NOMO-1 treated with DMSO at 0.1 percent for 48 hours (cell line): ENCODE measurements around the gene TNRC18.

Experiments
- DNase-seq: peaks from one replicate; lab custom pipeline; 2025; ENCODE audit not compliant: unreplicated experiment; lab: John Stamatoyannopoulos, UW

Gene TNRC18

DNA sequence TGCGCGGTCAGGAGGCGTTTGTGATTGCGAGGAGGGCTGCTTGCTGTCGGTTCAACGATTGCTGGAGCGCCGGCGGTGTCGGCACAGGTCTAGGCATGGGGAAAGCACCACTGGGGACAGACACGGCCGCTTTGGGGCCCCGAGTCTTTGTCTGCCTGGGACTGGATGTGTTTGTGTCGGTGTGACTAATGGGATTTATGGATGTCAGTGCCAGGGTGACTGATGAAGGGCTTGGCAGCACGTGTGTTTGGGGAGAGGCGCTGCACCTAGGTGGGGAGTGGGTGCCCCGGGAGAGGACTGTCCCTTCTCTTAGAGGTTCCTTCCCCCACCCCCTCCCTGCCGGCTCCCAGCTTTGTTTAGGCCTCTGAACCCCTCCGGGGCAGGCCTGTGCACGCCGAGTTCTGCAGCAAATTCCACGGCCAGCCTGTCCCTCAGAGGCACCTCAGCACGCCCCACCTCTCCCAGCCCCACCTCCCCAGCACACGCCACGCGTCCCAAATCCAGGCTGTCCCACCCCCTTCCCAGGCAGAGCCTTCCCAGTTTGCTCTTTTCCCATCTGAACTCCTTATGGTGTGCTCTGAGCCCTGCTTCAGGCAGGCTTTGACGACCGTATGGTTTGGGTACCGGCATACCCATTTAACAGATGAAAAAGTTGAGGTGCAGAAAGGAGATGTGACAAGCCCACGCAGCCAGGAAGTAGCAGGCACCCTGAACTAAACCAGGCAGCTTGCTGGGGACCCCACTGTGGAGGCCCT, 6.4 kb upstream of the TNRC18 start:
- peak; percentile 73 for DNase-seq

DNA sequence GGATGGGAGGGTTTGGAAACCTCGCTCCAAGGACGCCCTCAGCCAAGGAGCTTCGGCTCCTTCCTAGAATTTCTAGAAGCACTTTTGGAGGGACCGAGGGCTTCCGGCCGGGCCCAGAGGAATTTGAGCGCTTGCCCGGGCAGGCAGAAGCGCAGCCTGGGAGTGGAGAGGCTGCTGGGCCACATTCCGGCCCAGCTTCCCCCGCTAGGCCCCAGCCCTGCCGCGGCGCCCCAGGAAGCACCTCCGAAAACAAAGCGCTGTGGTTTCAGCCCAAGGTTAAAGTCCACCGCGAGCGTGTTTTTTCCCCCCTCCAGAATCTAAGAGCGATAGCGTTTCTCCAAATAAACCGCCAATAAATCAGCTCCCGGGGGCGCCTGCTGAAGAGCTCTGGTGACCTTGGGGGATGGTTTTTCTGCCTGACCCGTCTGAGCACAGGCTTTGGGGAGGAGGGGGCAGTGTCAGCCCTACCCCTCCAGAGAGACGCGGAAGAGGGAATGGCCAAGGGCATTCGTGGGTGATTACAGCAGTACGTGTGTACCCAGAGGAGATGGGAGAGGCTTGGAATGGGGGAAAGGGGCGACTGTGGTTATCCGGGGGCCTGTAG, 5.7 kb upstream of the TNRC18 start:
- DNase-seq = peak; percentile 83

DNA sequence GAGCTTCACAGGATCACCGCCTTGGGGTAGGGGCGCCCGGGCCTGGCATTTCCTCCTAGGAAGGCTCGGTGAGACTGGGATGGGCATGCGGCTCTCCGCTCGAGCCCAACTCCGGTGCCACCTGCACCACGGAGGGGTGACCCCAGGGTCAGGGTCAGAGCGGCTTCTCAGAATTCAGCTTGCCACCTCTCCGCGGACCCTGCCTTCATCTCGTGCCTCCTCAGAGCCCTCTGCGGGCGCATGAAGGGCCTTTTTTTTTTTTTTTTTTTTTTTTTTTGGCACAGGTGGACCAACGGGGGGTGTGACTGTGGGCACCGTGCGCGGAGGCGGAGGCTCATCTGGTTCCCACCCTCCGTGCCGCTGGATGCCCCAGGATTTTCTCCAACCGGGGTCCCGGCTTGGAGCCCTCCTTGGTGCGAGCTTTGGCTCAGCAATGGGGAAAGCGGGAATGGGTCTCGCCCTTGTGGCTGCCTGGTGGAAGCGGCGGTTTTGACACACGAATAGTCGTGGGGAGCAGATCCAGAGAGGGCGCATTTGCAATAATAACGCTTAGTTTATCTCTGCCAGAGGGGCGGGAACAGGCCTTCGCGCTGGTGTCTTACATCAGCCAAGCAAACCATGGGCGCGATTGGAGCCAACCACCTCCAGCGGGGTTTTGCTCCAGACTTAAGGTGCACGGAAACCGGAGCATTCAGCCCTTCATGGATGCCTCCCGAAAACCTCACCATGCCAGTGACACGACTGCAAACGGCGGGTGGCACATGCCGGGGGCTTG, 5.0 kb upstream of the TNRC18 start:
- DNase-seq = peak; percentile 80

DNA sequence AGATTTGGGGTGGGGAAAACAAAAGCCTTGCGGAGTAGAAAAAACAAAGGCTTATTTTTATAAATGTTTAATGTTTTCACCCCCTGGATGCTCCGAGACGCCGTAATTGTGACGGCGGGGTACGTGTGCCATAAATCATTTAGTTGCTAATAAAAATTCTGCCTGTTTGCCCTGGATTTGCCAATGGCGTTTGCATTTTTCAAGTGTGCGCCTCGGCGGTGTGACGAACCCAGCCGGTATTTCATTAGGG, 2.5 kb upstream of the TNRC18 start:
- peak; percentile 33 for DNase-seq

DNA sequence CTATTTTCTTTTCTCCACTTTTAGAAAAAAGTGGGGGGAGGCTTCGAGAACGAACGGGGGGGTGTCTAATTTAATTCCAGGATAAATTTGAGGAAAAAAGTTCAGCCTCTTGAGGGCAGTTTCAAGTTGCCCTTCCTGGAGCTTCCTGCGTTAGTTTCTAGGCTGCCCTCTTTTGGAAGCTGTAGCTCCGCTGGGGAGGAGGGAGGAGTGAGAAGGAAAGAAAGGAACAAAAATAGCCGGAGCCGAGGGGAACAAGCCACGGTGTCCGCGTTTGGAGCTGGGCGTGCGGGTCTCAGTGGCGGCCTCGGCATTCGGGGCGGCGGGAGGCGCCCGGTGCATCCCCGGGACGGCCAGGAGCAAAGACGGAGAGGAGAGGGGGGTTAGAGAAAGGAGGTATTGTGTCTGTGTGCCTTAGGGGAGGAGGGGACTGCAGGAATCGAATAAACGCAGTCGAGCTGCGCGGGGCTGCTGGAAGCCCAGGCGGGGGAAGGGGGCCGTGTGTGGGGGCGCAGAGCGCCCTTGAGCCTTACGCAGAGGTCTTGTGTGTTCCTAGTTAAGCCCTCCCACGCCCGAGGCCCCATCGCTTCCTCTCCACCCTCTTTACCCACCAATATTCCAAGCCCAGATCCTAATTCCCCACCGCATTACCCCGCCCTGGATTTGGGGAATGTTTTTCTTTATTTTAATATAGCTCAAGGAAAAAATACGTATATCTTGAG, 2.0 kb upstream of the TNRC18 start:
- DNase-seq = peak; percentile 56

DNA sequence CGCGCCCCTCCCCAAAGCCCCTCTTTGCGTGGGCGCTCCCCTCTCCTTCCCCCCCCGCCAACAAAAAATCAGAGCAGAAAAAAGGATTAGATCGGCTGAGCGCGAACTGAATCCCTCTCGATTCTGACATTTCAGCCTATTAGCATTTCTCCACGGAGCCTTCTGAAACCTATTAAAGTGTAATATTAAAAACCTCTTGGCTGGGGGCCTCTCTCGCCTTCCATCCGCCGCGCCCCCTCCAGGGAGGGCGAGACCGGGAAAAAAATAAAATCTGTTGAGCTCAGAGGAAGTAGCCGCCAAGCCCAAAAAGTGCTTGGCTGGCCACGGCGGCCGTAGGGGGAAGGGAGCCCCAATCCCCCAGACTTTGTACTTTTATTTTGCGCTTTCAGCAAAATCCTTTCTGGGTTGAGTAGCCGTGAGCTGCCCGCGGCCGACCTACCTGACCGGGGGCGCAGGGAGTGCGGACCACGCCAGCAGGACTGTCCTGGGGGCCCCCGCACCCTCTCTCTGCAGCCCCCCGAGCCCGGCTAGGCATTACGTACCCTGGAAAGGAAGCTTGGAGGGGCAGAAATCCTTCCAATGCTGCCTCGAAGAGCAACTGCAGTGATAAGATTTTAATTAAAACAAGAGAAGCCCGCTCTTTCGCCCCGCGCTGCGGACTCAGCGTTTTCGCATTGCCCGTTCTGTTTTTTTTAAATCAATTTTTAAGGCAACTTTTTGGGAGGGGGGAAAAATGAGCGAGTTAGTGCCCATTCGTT, 1.3 kb upstream of the TNRC18 start:
- peak; percentile 56 for DNase-seq

DNA sequence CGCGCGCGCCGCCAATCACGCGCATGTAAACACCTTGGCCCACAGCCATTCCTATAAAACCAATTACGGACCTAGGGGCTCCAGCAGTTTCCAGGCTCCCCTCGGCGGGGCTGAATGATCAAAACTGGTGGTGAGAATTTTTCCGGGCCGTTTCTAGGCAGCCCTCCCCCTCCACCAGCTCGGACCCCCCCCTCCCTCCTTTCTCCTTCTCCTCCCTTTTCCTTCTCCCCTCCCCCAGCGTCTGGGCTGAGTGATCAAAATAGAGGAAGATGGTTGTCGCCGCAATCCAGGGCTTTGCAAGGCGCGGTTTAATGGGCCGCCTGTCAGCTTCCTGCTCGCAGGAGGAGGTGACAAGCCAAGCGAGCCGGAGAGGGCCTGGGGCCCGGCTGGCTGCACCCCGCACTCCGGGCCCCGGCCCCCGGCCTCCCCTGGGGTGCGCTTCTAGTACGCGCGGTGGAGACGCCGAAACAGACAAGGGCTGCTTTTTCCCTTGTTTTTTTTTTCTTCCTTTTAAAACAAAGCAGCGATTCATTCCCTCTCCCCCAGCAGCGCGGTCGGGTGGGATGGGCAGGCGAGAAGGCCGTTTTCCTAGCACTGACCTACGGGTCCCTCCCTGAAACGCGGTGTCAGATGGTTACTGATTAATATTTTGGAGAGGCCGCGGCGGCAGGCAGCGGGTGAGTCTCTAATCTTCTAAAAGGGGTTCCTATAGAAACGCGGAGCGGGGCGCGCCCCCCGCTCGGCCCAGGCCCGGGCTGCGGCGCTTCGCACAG, 528 bp upstream of the TNRC18 start:
- peak; percentile 98 for DNase-seq

DNA sequence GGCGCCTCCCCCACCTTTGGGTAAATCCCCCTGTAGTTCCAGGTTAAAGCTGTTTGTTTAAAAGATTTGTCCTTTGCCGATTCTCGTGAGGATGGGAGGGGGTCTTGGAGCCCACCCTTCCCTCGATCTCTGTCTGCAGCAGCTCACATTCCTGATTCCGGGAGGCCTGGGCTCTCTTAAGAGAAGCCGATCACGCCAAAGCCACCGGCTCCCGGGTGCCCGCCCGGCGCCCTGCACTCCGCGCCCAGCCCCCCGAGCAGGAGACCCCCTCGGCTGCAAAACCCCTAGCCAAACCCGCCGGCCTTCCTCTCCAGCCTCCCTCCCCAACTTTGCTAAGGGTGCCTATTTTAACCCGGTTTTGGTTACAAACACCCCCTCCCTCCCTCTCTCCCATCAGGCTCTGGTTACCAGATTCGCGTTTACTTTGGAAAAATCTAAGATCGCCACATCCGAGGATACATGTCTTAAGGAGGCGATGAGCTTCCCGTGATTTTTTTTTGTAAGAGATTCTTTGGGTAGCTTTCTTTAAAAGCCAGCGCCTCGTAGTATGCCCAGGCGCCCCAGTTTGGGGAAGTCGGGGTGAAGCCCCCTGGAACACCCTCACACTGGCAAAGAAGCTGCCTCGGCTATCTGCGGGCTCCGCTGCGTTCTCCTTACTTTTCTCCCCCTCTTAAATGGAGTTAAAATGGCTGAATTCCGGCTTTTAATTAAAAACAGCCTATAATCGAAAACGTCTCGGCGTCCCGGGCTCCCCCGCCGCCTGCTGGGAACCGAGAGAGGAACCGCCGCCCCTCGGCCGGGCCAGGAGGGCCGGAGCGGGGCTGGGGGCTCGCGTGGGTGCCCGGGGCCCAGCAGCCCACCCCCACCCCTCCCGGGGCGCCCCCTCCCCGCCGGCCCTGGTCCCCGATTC, 983 bp downstream of the TNRC18 start:
- peak; percentile 24 for DNase-seq

DNA sequence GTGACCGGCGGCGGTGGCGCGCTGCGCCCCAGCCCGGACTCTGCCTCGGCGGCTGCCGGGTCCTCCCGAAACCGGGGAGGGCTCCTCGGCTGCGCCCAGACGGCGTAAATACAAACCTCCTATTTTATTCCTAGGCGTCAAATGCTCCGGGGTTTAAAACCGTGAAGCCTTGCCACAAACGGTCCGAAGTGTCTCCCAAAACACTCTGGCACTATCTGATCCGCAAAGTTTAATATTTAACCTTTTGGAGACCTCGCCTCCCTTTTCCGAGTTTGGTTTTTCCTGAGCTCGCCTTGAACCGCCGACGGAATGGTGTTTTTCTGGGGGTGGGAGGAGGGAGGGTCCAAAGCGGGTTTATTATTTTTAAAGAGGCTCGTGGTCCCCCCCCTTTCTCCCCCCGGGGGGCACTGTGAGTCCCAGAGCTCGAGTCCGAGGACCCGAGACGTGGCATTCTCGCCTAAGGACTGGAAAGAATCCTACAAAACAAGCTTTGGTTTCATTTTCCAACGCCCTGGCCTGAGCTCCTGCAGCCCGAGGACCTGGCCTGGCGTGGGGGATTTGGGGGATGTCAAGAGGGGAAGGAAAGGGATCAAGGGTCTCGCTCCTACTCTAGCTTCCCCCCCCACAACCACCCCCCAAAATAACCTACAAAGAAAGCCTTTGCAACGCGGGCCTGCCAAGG, 1.8 kb downstream of the TNRC18 start:
- no peak for DNase-seq

DNA sequence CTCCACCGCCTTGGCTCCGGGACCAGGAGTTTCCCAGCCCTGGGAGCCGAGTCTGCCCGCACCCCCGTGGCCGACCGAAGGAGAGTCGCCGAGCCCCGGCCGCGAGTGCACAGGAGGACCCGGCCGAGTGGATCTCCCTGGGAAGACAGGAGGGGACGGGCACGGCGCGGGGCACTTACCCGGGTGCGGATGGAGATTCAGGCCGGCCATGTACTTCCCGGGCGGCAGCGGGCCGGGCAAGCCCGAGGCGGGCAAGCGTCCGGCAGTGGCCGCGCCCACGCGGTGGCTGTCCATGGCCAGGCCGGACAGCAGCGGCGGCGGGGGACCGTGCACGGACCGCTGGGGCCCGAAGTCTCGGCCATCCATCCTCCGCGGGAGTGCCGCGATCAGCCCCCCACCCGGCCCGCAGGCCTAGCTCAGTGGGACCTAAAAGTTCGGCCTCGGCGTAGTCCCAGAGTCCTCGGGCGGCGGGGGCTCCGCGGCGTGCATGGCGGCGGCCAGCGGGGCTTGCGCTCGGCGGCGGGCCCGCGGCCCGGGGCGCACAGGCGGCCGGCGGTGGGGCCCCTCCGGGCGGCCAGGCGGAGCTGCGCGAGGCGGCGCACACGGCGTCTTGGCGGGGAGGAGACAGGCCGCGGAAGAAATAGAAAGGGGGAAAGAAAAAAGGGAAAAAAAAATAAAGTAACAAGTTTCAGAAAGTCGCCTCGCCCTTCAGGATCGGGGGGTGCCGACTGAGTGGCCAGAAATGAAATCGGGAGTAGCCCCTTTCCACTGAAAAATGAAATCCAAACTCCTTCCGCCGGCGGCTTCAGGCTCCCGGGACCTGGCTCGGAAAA, 2.5 kb downstream of the TNRC18 start:
- DNase-seq = peak; percentile 14

DNA sequence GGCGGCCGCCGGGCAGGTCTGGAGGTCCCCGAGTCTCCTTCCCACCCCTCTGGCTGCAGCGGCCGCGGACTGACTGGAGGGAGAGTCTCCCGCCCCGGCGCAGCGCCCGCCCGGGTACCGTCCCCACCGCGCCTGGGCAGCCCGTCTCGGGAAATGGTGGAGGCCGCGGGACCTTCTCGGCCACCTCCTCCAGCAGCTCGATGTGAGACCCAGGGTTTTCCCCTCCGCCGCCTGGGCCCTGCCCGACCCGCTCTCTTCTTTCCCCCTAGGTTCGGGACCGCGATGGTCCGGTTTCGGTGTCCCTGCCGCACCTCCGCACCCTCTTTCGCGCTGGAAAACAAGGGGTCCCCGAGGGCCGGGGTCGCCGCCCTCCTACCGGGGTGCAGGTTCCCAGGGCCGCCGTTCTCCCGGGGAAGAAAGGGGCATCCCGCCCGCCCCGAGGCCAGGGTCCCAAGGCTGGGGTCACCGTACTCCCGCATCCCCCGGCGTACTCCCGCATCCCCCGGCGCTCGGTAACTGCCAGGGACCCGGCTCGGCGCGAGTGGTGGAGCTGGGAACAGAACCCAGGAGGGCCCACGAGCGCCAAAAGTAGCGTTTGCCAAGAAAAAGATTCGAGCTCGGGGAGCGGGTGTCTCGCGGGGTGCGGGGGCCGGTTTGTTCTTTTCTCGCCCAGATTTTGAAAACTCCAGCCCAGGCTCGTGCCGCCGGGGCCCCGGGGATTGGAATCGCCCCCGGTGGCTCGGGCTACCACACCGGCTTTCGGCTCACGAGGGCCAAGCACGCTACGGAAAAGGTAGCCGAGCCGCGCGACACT, 3.4 kb downstream of the TNRC18 start:
- DNase-seq = no peak

DNA sequence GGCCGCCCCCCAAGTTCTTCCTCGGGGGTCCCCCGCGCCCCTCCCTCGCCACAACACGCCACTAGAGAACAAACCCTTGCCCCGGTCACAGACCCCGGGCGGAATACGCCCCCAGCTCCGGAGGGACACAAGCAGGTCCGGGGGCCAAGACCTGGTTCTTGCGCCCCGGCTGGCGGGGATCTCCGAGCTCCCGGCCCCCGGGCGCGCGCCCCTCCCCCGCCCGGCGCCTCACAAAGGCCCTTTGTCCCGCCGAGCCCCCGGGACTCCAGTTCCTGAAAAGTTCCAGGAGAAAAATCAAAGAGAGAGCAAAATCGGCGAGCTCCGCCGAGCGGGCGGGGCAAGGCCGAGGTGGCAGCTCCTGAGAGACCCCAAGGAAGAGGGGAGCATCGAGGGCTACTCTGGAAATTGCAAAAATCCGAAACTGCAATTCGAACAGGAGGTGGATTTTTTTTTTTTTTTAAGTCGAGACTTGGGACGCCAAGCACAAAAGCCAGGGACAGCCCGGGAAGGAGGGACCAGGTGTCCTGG, 4.0 kb downstream of the TNRC18 start:
- no peak for DNase-seq

DNA sequence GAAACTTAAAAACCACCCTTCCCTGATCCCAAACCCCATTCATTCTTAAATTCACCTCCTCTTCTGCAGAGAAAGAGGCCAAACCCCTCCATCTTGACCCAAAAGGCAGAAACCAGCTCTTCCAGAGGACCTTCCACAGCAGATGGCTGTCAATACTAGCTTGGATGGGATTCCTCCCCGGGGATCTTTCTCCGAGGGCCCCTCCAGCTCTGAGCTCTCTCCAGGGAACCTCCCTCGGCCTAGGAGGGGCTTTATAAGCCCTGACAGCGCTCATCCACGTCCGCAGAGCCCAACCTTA, 5.4 kb downstream of the TNRC18 start:
- no peak for DNase-seq

DNA sequence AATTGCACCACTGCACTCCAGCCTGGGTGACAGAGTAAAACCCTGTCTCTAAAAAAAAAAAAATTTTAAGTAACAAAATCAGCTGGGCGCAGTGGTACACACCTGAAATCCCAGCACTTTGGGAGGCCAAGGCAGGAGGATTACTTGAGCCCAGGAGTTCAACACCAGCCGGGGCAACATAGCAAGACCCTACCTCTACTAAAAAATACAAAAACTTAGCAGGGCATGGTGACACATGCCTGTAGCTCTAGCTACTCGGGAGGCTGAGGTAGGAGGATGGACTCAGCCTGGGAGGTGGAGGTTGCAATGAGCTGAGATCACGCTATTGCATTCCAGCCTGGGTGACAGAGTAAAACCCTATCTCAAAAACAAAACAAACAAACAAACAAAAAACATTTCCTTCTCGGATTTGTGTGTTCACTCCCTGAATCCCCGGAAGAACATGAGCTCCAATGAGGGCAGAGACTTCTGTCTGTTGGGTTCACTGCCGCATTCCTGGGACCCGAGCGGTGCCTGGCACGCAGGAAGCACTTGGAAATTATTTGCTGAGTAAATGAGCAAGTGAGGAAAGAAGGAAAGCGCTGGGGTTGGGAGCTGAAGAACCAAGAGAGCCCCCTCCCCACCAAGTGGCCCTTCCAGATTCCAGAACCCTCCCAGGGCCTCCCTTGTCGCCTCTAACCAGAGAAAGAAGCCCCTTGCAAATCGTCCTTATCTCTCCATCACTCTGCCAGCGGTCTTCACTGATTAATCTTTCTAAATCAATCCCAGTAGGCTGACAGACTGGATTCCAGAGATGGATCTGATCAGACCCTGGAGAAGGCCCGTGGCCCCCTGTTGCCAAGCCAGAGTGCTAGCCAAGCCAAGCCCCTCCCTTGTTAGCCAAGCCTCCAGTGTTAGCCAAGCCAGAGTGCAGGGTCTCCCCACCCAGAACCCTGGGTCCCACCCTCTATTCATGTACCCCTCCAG, 6.2 kb downstream of the TNRC18 start:
- DNase-seq = no peak

DNA sequence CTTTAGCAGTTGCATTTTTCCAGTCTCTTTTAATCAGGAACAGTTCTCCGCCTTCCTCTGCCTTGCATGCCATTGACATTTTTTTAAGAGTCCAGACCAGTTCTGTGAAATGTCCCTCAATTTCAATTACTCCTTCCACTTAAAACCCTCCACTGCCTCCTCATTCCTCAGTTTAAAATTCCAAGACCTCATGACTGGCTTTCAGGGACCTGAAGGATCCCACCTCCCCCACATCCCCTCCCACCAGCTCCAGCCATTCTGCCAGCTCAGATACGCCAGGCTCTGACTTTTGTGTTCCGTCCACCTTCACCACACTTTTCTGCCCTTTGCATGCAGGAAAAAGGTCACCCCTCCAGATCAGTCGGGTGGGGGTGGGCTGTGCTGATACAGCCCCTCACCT, 8.7 kb downstream of the TNRC18 start:
- DNase-seq = no peak

DNA sequence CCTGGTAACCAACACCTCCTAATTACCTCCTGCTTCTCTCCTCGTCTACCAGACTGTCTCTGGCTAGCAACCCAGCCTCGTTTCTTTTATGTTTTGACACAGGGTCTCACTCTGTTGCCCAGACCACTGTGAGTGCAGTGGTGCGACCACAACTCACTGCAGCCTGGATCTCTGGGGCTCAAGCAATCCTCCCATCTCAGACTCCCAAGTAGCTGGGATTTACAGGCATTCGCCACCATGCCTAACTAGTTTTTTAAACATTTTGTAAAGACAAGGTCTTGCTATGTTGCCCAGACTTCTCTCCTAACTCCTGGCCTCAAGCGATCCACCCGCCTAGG, 10.2 kb downstream of the TNRC18 start:
- DNase-seq = no peak
